ENCODE measurements around the gene RXRB. TPM values are rescaled to one million over a fixed set of nuclear protein-coding genes. Genes with fewer than 3 reads are reported as not detected.

The RXRB gene
- total and polyA plus RNA-seq, 2 of the 13 experiments (the other 11 are each of a cell fraction or from before 2014, with no cell fraction given), result 26.7 to 55.7 TPM

GRCh38 chr6:33249732-33250630 lies 49.5 kb upstream of the RXRB start (continued):
- TF ChIP-seq DDIT3 (CRISPR knock-in tag; IDR thresholded peaks at IDR 0.05) (no peak), TCF7L2 (IDR thresholded peaks at IDR 0.05; ENCODE audit: low read depth, low read length) (no peak), EHMT2 (IDR thresholded peaks at IDR 0.05; ENCODE audit: borderline replicate concordance, low read depth, low read length) (no peak), SP1 (IDR thresholded peaks at IDR 0.05) (no peak), SP1 (CRISPR knock-in tag; IDR thresholded peaks at IDR 0.05) (no peak), ZMAT3 (CRISPR knock-in tag; conservative IDR thresholded peaks at IDR 0.05) (no peak), HOXA5 (CRISPR knock-in tag; IDR thresholded peaks at IDR 0.05) (no peak), GMEB1 (CRISPR knock-in tag; IDR thresholded peaks at IDR 0.05; ENCODE audit: borderline replicate concordance) (no peak), DNMT1 (CRISPR knock-in tag; IDR thresholded peaks at IDR 0.05) (0 out of 2 replicates have a peak, but pooled peaks have one; percentile 36), ZNF75D (CRISPR knock-in tag; IDR thresholded peaks at IDR 0.05; ENCODE audit: borderline replicate concordance) (no peak), SMAD9 (CRISPR knock-in tag; IDR thresholded peaks at IDR 0.05) (0 out of 2 replicates have a peak, but pooled peaks have one; percentile 57), ZBTB7A (CRISPR knock-in tag; IDR thresholded peaks at IDR 0.05) (0 out of 2 replicates have a peak, but pooled peaks have one; percentile 65), MEIS1 (CRISPR knock-in tag; IDR thresholded peaks at IDR 0.05; ENCODE audit: borderline replicate concordance) (no peak), PPARG (CRISPR knock-in tag; conservative IDR thresholded peaks at IDR 0.05) (no peak), ZNF430 (CRISPR knock-in tag; IDR thresholded peaks at IDR 0.05) (no peak), GATAD2A (CRISPR knock-in tag; IDR thresholded peaks at IDR 0.05) (no peak), ZBTB26 (CRISPR knock-in tag; IDR thresholded peaks at IDR 0.05; ENCODE audit: borderline replicate concordance) (no peak), SKI (IDR thresholded peaks at IDR 0.05; ENCODE audit: partially characterized antibody) (no peak), TFAP4 (IDR thresholded peaks at IDR 0.05; ENCODE audit: borderline replicate concordance, low read depth) (no peak), TEF (CRISPR knock-in tag; IDR thresholded peaks at IDR 0.05) (no peak), ZBTB1 (CRISPR knock-in tag; IDR thresholded peaks at IDR 0.05; ENCODE audit: borderline replicate concordance) (no peak), ZNF274 (CRISPR knock-in tag; IDR thresholded peaks at IDR 0.05) (peak; percentile 48; the same call in 1 of the 2 replicates), HOMEZ (CRISPR knock-in tag; IDR thresholded peaks at IDR 0.05; ENCODE audit: low read depth) (no peak), ZNF841 (CRISPR knock-in tag; IDR thresholded peaks at IDR 0.05; ENCODE audit: borderline replicate concordance) (no peak), ZBTB42 (CRISPR knock-in tag; IDR thresholded peaks at IDR 0.05) (no peak; the same call in 1 of the 2 replicates)
